Activated CD4-positive, alpha-beta T cell treated with anti-CD3 and anti-CD28 coated beads, Interleukin-2, amount 10 ng/mL, durations not matched to agents 24 days and 14 days (primary cell): Measurements from ENCODE around the gene PRKCH. TPM values are rescaled to one million over a fixed set of nuclear protein-coding genes. Genes with fewer than 3 reads are reported as not detected.

Source experiments
- DNase-seq: peaks from one replicate; pipeline ENCODE4 v3.0.0; 2022
- H3K27ac Mint-ChIP-seq: one replicate; pipeline ENCODE4 v1.8.0; 2022; ENCODE audit warnings: mild to moderate bottlenecking, mixed read lengths
- H3K27me3 Mint-ChIP-seq: one replicate; pipeline ENCODE4 v1.8.0; 2022; ENCODE audit warnings: mixed read lengths
- H3K36me3 Mint-ChIP-seq: one replicate; pipeline ENCODE4 v1.8.0; 2022; ENCODE audit warnings: low read depth, mild to moderate bottlenecking, mixed read lengths
- H3K4me1 Mint-ChIP-seq: one replicate; pipeline ENCODE4 v1.8.0; 2021; ENCODE audit warnings: mixed read lengths
- H3K4me3 Mint-ChIP-seq: one replicate; pipeline ENCODE4 v1.8.0; 2022; ENCODE audit warnings: mild to moderate bottlenecking, moderate library complexity, mixed read lengths
- H3K9me3 Mint-ChIP-seq: one replicate; pipeline ENCODE4 v1.8.0; 2021; ENCODE audit warnings: mixed read lengths
- intact Hi-C: fragments of 100-400 bp; cut with micrococcal nuclease; formaldehyde crosslinking; loops from one replicate; pipeline ENCODE4 v1.15.1; 2023
- total RNA-seq: library from RNA; stranded (reverse); gene quantifications from 2 replicates; pipeline ENCODE4 v1.2.3, GENCODE V29; 2022

Gene PRKCH
- total RNA-seq, 1 donor from 2014 or later: 118 TPM

- peaks cover 39% of the 10 kb centered on the region for H3K36me3 Mint-ChIP-seq
- H3K9me3 Mint-ChIP-seq: peaks cover 11% of the 10 kb centered on the region
- intact Hi-C loops: loop anchor here (2.0 to 10.0 kb wide), 2 partner anchors 100 to 250 kb away; no protein-coding TSS in a partner anchor
- peak overlapping the region; percentile 83 for H3K4me3 Mint-ChIP-seq
- peak overlapping the region; percentile 95 for H3K27ac Mint-ChIP-seq
- H3K4me1 Mint-ChIP-seq: peaks cover 84% of the 10 kb centered on the region
- no peaks in the 10 kb centered on the region for H3K27me3 Mint-ChIP-seq
- DNase-seq: no peak
Observed at GRCh38 chr14:61345151-61345482, 23.7 kb downstream of the PRKCH start.

- Mint-ChIP-seq H3K36me3 (peaks cover 35% of the 10 kb centered on the region), H3K4me1 (peaks cover 85% of the 10 kb centered on the region), H3K9me3 (peaks cover 11% of the 10 kb centered on the region), H3K4me3 (peak overlapping the region; percentile 83), H3K27ac (peak overlapping the region; percentile 95), H3K27me3 (no peaks in the 10 kb centered on the region)
- DNase-seq: no peak
- intact Hi-C loops: loop anchor here (10.0 kb wide), 1 partner anchor 249 kb away; no protein-coding TSS in a partner anchor
Observed at GRCh38 chr14:61346221-61346620, 24.8 kb downstream of the PRKCH start.

- H3K4me3 Mint-ChIP-seq: peak overlapping the region; percentile 83
- peaks cover 11% of the 10 kb centered on the region for H3K9me3 Mint-ChIP-seq
- intact Hi-C loops: loop anchor here (10.0 kb wide), 1 partner anchor 248 kb away; no protein-coding TSS in a partner anchor
- H3K4me1 Mint-ChIP-seq: peaks cover 85% of the 10 kb centered on the region
- H3K36me3 Mint-ChIP-seq: peaks cover 34% of the 10 kb centered on the region
- no peaks in the 10 kb centered on the region for H3K27me3 Mint-ChIP-seq
- peak overlapping the region; percentile 95 for H3K27ac Mint-ChIP-seq
- no peak for DNase-seq
Observed at GRCh38 chr14:61346793-61347192, 25.4 kb downstream of the PRKCH start.

- Mint-ChIP-seq H3K4me1 (peaks cover 86% of the 10 kb centered on the region), H3K4me3 (peak overlapping the region; percentile 83), H3K27me3 (no peaks in the 10 kb centered on the region), H3K9me3 (peaks cover 11% of the 10 kb centered on the region), H3K36me3 (peaks cover 38% of the 10 kb centered on the region), H3K27ac (peak overlapping the region; percentile 93)
- DNase-seq: peak; percentile 73
- intact Hi-C loops: loop anchor here (1.0 to 10.0 kb wide), 2 partner anchors 9 to 247 kb away; no protein-coding TSS in a partner anchor
Observed at GRCh38 chr14:61347826-61348443, 26.6 kb downstream of the PRKCH start.

GRCh38 chr14:61350427-61351270 lies 29.3 kb downstream of the PRKCH start:
- Mint-ChIP-seq H3K4me1 (peaks cover 82% of the 10 kb centered on the region), H3K36me3 (peaks cover 29% of the 10 kb centered on the region), H3K9me3 (peaks cover 11% of the 10 kb centered on the region), H3K27me3 (no peaks in the 10 kb centered on the region), H3K4me3 (peak overlapping the region; percentile 83), H3K27ac (peak overlapping the region; percentile 93)
- DNase-seq: peak; percentile 80
- intact Hi-C loops: loop anchor here (1.0 kb wide), 1 partner anchor 22 kb away; no protein-coding TSS in a partner anchor

- Mint-ChIP-seq H3K9me3 (peaks cover 11% of the 10 kb centered on the region), H3K27ac (peak overlapping the region; percentile 93), H3K27me3 (no peaks in the 10 kb centered on the region), H3K36me3 (peaks cover 35% of the 10 kb centered on the region), H3K4me3 (peak overlapping the region; percentile 83), H3K4me1 (peaks cover 83% of the 10 kb centered on the region)
- DNase-seq: no peak
- intact Hi-C loops: no loop called here
Observed at GRCh38 chr14:61351477-61351876, 30.1 kb downstream of the PRKCH start.

GRCh38 chr14:61355892-61356325 lies 34.5 kb downstream of the PRKCH start:
- peaks cover 80% of the 10 kb centered on the region for H3K4me1 Mint-ChIP-seq
- H3K27ac Mint-ChIP-seq: peak overlapping the region; percentile 75

GRCh38 chr14:61357123-61357522 lies 35.7 kb downstream of the PRKCH start:
- peak overlapping the region; percentile 75 for H3K27ac Mint-ChIP-seq
- peaks cover 74% of the 10 kb centered on the region for H3K4me1 Mint-ChIP-seq
- H3K27me3 Mint-ChIP-seq: no peaks in the 10 kb centered on the region
- DNase-seq: no peak
- intact Hi-C loops: loop anchor here (1.0 to 5.0 kb wide), 3 partner anchors 9 to 35 kb away; partner anchors contain the start of gene PRKCH
- peaks cover 42% of the 10 kb centered on the region for H3K36me3 Mint-ChIP-seq
- H3K9me3 Mint-ChIP-seq: no peaks in the 10 kb centered on the region
- peak overlapping the region; percentile 77 for H3K4me3 Mint-ChIP-seq

More at GRCh38 chr14:61355892-61356325, 34.5 kb downstream of the PRKCH start:
- H3K27me3 Mint-ChIP-seq: no peaks in the 10 kb centered on the region
- intact Hi-C loops: loop anchor here (2.0 to 5.0 kb wide), 2 partner anchors 15 to 34 kb away; partner anchors contain the start of gene PRKCH
- peak; percentile 78 for DNase-seq
- peaks cover 45% of the 10 kb centered on the region for H3K36me3 Mint-ChIP-seq
- no peaks in the 10 kb centered on the region for H3K9me3 Mint-ChIP-seq
- H3K4me3 Mint-ChIP-seq: peak overlapping the region; percentile 77

- no peaks in the 10 kb centered on the region for H3K27me3 Mint-ChIP-seq
- H3K27ac Mint-ChIP-seq: peak overlapping the region; percentile 75
- peaks cover 39% of the 10 kb centered on the region for H3K36me3 Mint-ChIP-seq
- no peaks in the 10 kb centered on the region for H3K9me3 Mint-ChIP-seq
- DNase-seq: no peak
- peak overlapping the region; percentile 67 for H3K4me3 Mint-ChIP-seq
- intact Hi-C loops: loop anchor here (5.0 kb wide), 1 partner anchor 36 kb away; the partner anchor contains the start of gene PRKCH
- peaks cover 66% of the 10 kb centered on the region for H3K4me1 Mint-ChIP-seq
Observed at GRCh38 chr14:61358554-61359226, 37.3 kb downstream of the PRKCH start.

GRCh38 chr14:61360796-61361525 lies 39.6 kb downstream of the PRKCH start:
- Mint-ChIP-seq H3K4me1 (peaks cover 49% of the 10 kb centered on the region), H3K27me3 (no peaks in the 10 kb centered on the region), H3K4me3 (peak overlapping the region; percentile 12), H3K27ac (no peak overlapping the region), H3K9me3 (no peaks in the 10 kb centered on the region), H3K36me3 (peaks cover 33% of the 10 kb centered on the region)
- intact Hi-C loops: no loop called here
- no peak for DNase-seq

GRCh38 chr14:61362072-61362750 lies 40.8 kb downstream of the PRKCH start:
- no peak for DNase-seq
- H3K4me3 Mint-ChIP-seq: no peak overlapping the region
- no peak overlapping the region for H3K27ac Mint-ChIP-seq
- intact Hi-C loops: no loop called here
- H3K36me3 Mint-ChIP-seq: peaks cover 28% of the 10 kb centered on the region
- peaks cover 43% of the 10 kb centered on the region for H3K4me1 Mint-ChIP-seq
- H3K9me3 Mint-ChIP-seq: no peaks in the 10 kb centered on the region
- no peaks in the 10 kb centered on the region for H3K27me3 Mint-ChIP-seq

GRCh38 chr14:61364243-61364642 lies 42.9 kb downstream of the PRKCH start:
- Mint-ChIP-seq H3K4me3 (no peak overlapping the region), H3K36me3 (peaks cover 20% of the 10 kb centered on the region), H3K27me3 (no peaks in the 10 kb centered on the region), H3K9me3 (no peaks in the 10 kb centered on the region), H3K27ac (no peak overlapping the region), H3K4me1 (peaks cover 39% of the 10 kb centered on the region)
- intact Hi-C loops: no loop called here
- no peak for DNase-seq
